ENCODE measurements around the gene RAP1A.

The RAP1A gene

GRCh38 chr1:111585447-111586086 lies 34.0 kb upstream of the RAP1A start:
- H3K4me1 ChIP-seq (ENCODE audit: control insufficient read depth, insufficient read depth, low read length): peaks cover 5% of the 10 kb centered on the region

GRCh38 chr1:111586112-111586511 lies 33.5 kb upstream of the RAP1A start:
- H3K36me3 ChIP-seq (ENCODE audit: control insufficient read depth in 2 of 2, insufficient read depth in 2 of 2, low read length in 2 of 2): no peaks in the 10 kb centered on the region
- no peak overlapping the region for H3K9ac ChIP-seq (ENCODE audit: low read length in 2 of 2)
- no peak overlapping the region for H3K4me3 ChIP-seq (ENCODE audit: low read length in 2 of 2)
- peaks cover 5% of the 10 kb centered on the region for H3K4me1 ChIP-seq (ENCODE audit: control insufficient read depth, insufficient read depth, low read length)
- H3K9me3 ChIP-seq (ENCODE audit: control insufficient read depth in 2 of 2, low read length in 2 of 2): no peaks in the 10 kb centered on the region
- no peak overlapping the region for H3K27ac ChIP-seq (ENCODE audit: low read length)
- H3K27me3 ChIP-seq (ENCODE audit: control insufficient read depth in 1 of 2, insufficient read depth in 2 of 2, low read length in 2 of 2): no peaks in the 10 kb centered on the region

More at GRCh38 chr1:111585447-111586086, 34.0 kb upstream of the RAP1A start:
- no peak overlapping the region for H3K4me3 ChIP-seq (ENCODE audit: low read length in 2 of 2)
- no peaks in the 10 kb centered on the region for H3K36me3 ChIP-seq (ENCODE audit: control insufficient read depth in 2 of 2, insufficient read depth in 2 of 2, low read length in 2 of 2)
- no peaks in the 10 kb centered on the region for H3K27me3 ChIP-seq (ENCODE audit: control insufficient read depth in 1 of 2, insufficient read depth in 2 of 2, low read length in 2 of 2)
- no peak overlapping the region for H3K9ac ChIP-seq (ENCODE audit: low read length in 2 of 2)
- no peak overlapping the region for H3K27ac ChIP-seq (ENCODE audit: low read length)
- H3K9me3 ChIP-seq (ENCODE audit: control insufficient read depth in 2 of 2, low read length in 2 of 2): no peaks in the 10 kb centered on the region

- no peaks in the 10 kb centered on the region for H3K36me3 ChIP-seq (ENCODE audit: control insufficient read depth in 2 of 2, insufficient read depth in 2 of 2, low read length in 2 of 2)
- H3K27me3 ChIP-seq (ENCODE audit: control insufficient read depth in 1 of 2, insufficient read depth in 2 of 2, low read length in 2 of 2): no peaks in the 10 kb centered on the region
- no peak overlapping the region for H3K27ac ChIP-seq (ENCODE audit: low read length)
- no peak overlapping the region for H3K9ac ChIP-seq (ENCODE audit: low read length in 2 of 2)
- peaks cover 15% of the 10 kb centered on the region for H3K4me1 ChIP-seq (ENCODE audit: control insufficient read depth, insufficient read depth, low read length)
- H3K9me3 ChIP-seq (ENCODE audit: control insufficient read depth in 2 of 2, low read length in 2 of 2): no peaks in the 10 kb centered on the region
- no peak overlapping the region for H3K4me3 ChIP-seq (ENCODE audit: low read length in 2 of 2)
Observed at GRCh38 chr1:111587509-111588174, 31.9 kb upstream of the RAP1A start.

- Histone ChIP-seq H3K27ac (ENCODE audit: low read length) (peak overlapping the region; percentile 85), H3K9ac (ENCODE audit: low read length in 2 of 2) (peak overlapping the region; percentile 30 to 60), H3K27me3 (ENCODE audit: control insufficient read depth in 1 of 2, insufficient read depth in 2 of 2, low read length in 2 of 2) (no peaks in the 10 kb centered on the region), H3K9me3 (ENCODE audit: control insufficient read depth in 2 of 2, low read length in 2 of 2) (no peaks in the 10 kb centered on the region), H3K4me3 (ENCODE audit: low read length in 2 of 2) (peak overlapping the region; percentile 9 to 47), H3K36me3 (ENCODE audit: control insufficient read depth in 2 of 2, insufficient read depth in 2 of 2, low read length in 2 of 2) (no peaks in the 10 kb centered on the region), H3K4me1 (ENCODE audit: control insufficient read depth, insufficient read depth, low read length) (peaks cover 41% of the 10 kb centered on the region)
Observed at GRCh38 chr1:111591937-111592336, 27.7 kb upstream of the RAP1A start.

GRCh38 chr1:111592389-111593361 lies 26.9 kb upstream of the RAP1A start:
- no peaks in the 10 kb centered on the region for H3K27me3 ChIP-seq (ENCODE audit: control insufficient read depth in 1 of 2, insufficient read depth in 2 of 2, low read length in 2 of 2)
- peak overlapping the region; percentile 39 to 47 for H3K4me3 ChIP-seq (ENCODE audit: low read length in 2 of 2)
- H3K27ac ChIP-seq (ENCODE audit: low read length): peak overlapping the region; percentile 85
- peak overlapping the region; percentile 30 to 60 for H3K9ac ChIP-seq (ENCODE audit: low read length in 2 of 2)
- peaks cover 42% of the 10 kb centered on the region for H3K4me1 ChIP-seq (ENCODE audit: control insufficient read depth, insufficient read depth, low read length)
- H3K36me3 ChIP-seq (ENCODE audit: control insufficient read depth in 2 of 2, insufficient read depth in 2 of 2, low read length in 2 of 2): no peaks in the 10 kb centered on the region
- H3K9me3 ChIP-seq (ENCODE audit: control insufficient read depth in 2 of 2, low read length in 2 of 2): no peaks in the 10 kb centered on the region

GRCh38 chr1:111593403-111594305 lies 25.9 kb upstream of the RAP1A start:
- Histone ChIP-seq H3K9ac (ENCODE audit: low read length in 2 of 2) (peak overlapping the region; percentile 28 to 60), H3K4me3 (ENCODE audit: low read length in 2 of 2) (peak overlapping the region; percentile 39 to 47), H3K4me1 (ENCODE audit: control insufficient read depth, insufficient read depth, low read length) (peaks cover 44% of the 10 kb centered on the region)

GRCh38 chr1:111594306-111594693 lies 25.3 kb upstream of the RAP1A start:
- Histone ChIP-seq H3K4me1 (ENCODE audit: control insufficient read depth, insufficient read depth, low read length) (peaks cover 44% of the 10 kb centered on the region), H3K9ac (ENCODE audit: low read length in 2 of 2) (no peak overlapping the region), H3K36me3 (ENCODE audit: control insufficient read depth in 2 of 2, insufficient read depth in 2 of 2, low read length in 2 of 2) (no peaks in the 10 kb centered on the region), H3K9me3 (ENCODE audit: control insufficient read depth in 2 of 2, low read length in 2 of 2) (no peaks in the 10 kb centered on the region), H3K27ac (ENCODE audit: low read length) (peak overlapping the region; percentile 85), H3K27me3 (ENCODE audit: control insufficient read depth in 1 of 2, insufficient read depth in 2 of 2, low read length in 2 of 2) (no peaks in the 10 kb centered on the region), H3K4me3 (ENCODE audit: low read length in 2 of 2) (no peak overlapping the region)

More at GRCh38 chr1:111593403-111594305, 25.9 kb upstream of the RAP1A start:
- peak overlapping the region; percentile 85 for H3K27ac ChIP-seq (ENCODE audit: low read length)
- no peaks in the 10 kb centered on the region for H3K9me3 ChIP-seq (ENCODE audit: control insufficient read depth in 2 of 2, low read length in 2 of 2)
- H3K36me3 ChIP-seq (ENCODE audit: control insufficient read depth in 2 of 2, insufficient read depth in 2 of 2, low read length in 2 of 2): no peaks in the 10 kb centered on the region
- H3K27me3 ChIP-seq (ENCODE audit: control insufficient read depth in 1 of 2, insufficient read depth in 2 of 2, low read length in 2 of 2): no peaks in the 10 kb centered on the region

GRCh38 chr1:111595807-111596206 lies 23.8 kb upstream of the RAP1A start:
- Histone ChIP-seq H3K4me3 (ENCODE audit: low read length in 2 of 2) (no peak overlapping the region), H3K27me3 (ENCODE audit: control insufficient read depth in 1 of 2, insufficient read depth in 2 of 2, low read length in 2 of 2) (no peaks in the 10 kb centered on the region), H3K36me3 (ENCODE audit: control insufficient read depth in 2 of 2, insufficient read depth in 2 of 2, low read length in 2 of 2) (no peaks in the 10 kb centered on the region), H3K27ac (ENCODE audit: low read length) (peak overlapping the region; percentile 66), H3K9ac (ENCODE audit: low read length in 2 of 2) (no peak overlapping the region), H3K4me1 (ENCODE audit: control insufficient read depth, insufficient read depth, low read length) (peaks cover 52% of the 10 kb centered on the region), H3K9me3 (ENCODE audit: control insufficient read depth in 2 of 2, low read length in 2 of 2) (no peaks in the 10 kb centered on the region)

- Histone ChIP-seq H3K27me3 (ENCODE audit: control insufficient read depth in 1 of 2, insufficient read depth in 2 of 2, low read length in 2 of 2) (no peaks in the 10 kb centered on the region), H3K9me3 (ENCODE audit: control insufficient read depth in 2 of 2, low read length in 2 of 2) (no peaks in the 10 kb centered on the region), H3K4me1 (ENCODE audit: control insufficient read depth, insufficient read depth, low read length) (peaks cover 56% of the 10 kb centered on the region), H3K27ac (ENCODE audit: low read length) (peak overlapping the region; percentile 66), H3K4me3 (ENCODE audit: low read length in 2 of 2) (no peak overlapping the region), H3K36me3 (ENCODE audit: control insufficient read depth in 2 of 2, insufficient read depth in 2 of 2, low read length in 2 of 2) (no peaks in the 10 kb centered on the region), H3K9ac (ENCODE audit: low read length in 2 of 2) (no peak overlapping the region)
Observed at GRCh38 chr1:111596499-111596898, 23.1 kb upstream of the RAP1A start.

- Histone ChIP-seq H3K9me3 (ENCODE audit: control insufficient read depth in 2 of 2, low read length in 2 of 2) (no peaks in the 10 kb centered on the region), H3K36me3 (ENCODE audit: control insufficient read depth in 2 of 2, insufficient read depth in 2 of 2, low read length in 2 of 2) (no peaks in the 10 kb centered on the region), H3K27me3 (ENCODE audit: control insufficient read depth in 1 of 2, insufficient read depth in 2 of 2, low read length in 2 of 2) (no peaks in the 10 kb centered on the region), H3K9ac (ENCODE audit: low read length in 2 of 2) (peak overlapping the region in 1 of 2 donors; percentile 34), H3K27ac (ENCODE audit: low read length) (peak overlapping the region; percentile 66), H3K4me1 (ENCODE audit: control insufficient read depth, insufficient read depth, low read length) (peaks cover 48% of the 10 kb centered on the region), H3K4me3 (ENCODE audit: low read length in 2 of 2) (peak overlapping the region in 1 of 2 donors; percentile 20)
Observed at GRCh38 chr1:111597426-111597825, 22.2 kb upstream of the RAP1A start.

All from stomach smooth muscle (tissue), 2 donors.